Measurements from ENCODE around the gene ST7L.
"Not testable (repeated sequence)": the region's sequence is repeated elsewhere in the genome, so short reads cannot be mapped to it uniquely, and the experiment has no call there.

ST7L gene

GRCh38 chr1:112618721-112619517 lies at the start of gene ST7L:
Gene ST7L (minus strand): TSS chr1:112619141. CDS start chr1:112619113, 28 bp downstream.
- DNase-seq = peak; percentile 17

GRCh38 chr1:112666946-112667345 lies 48.0 kb upstream of the ST7L start:
- no peak for DNase-seq

GRCh38 chr1:112665857-112666256 lies 46.9 kb upstream of the ST7L start:
- DNase-seq = no peak

GRCh38 chr1:112651205-112651604 lies 32.3 kb upstream of the ST7L start:
- no peak for DNase-seq

- DNase-seq = no peak
These were observed 27.3 kb upstream of the ST7L start for GRCh38 chr1:112646225-112646624.

- DNase-seq = no peak
These were observed 24.1 kb upstream of the ST7L start for GRCh38 chr1:112643080-112643479.

- DNase-seq = not testable (repeated sequence)
These were observed 21.5 kb upstream of the ST7L start for GRCh38 chr1:112640437-112640836.

GRCh38 chr1:112638110-112638428 lies 19.1 kb upstream of the ST7L start:
- DNase-seq = no peak

- DNase-seq = no peak
These were observed 18.5 kb upstream of the ST7L start for GRCh38 chr1:112637254-112638109.

- no peak for DNase-seq
These were observed 17.8 kb upstream of the ST7L start for GRCh38 chr1:112636597-112637253.

GRCh38 chr1:112636056-112636455 lies 17.1 kb upstream of the ST7L start:
- no peak for DNase-seq

- no peak for DNase-seq
These were observed 15.4 kb upstream of the ST7L start for GRCh38 chr1:112634367-112634766.

- no peak for DNase-seq
These were observed 14.7 kb upstream of the ST7L start for GRCh38 chr1:112633628-112634027.

- no peak for DNase-seq
These were observed 10.3 kb upstream of the ST7L start for GRCh38 chr1:112629256-112629655.

- DNase-seq = no peak
These were observed 9.6 kb upstream of the ST7L start for GRCh38 chr1:112628516-112628915.

GRCh38 chr1:112626887-112627286 lies 7.9 kb upstream of the ST7L start:
- DNase-seq = no peak

- no peak for DNase-seq
These were observed 7.3 kb upstream of the ST7L start for GRCh38 chr1:112626193-112626592.

- no peak for DNase-seq
These were observed 6.8 kb upstream of the ST7L start for GRCh38 chr1:112625696-112626095.

- DNase-seq = not testable (repeated sequence)
These were observed 5.6 kb upstream of the ST7L start for GRCh38 chr1:112624493-112624892.

GRCh38 chr1:112620377-112620695 lies 1.4 kb upstream of the ST7L start:
- DNase-seq = no peak

- DNase-seq = peak; percentile 44
These were observed 806 bp upstream of the ST7L start, which contains the start of gene CAPZA1 for GRCh38 chr1:112619518-112620376. Gene CAPZA1 (plus strand): TSS chr1:112619832. CDS start chr1:112619845, 13 bp downstream.

- no peak for DNase-seq
These were observed 724 bp downstream of the ST7L start for GRCh38 chr1:112618114-112618720.
